Measurements from ENCODE around the gene NR6A1.

The NR6A1 gene

GRCh38 chr9:124599121-124599795 is 171.9 kb downstream of the NR6A1 start:
- H3K27me3 ChIP-seq (ENCODE audit: control insufficient read depth in 3 of 3, insufficient read depth in 3 of 3, low read depth in 1 of 3, low read length in 3 of 3): no peaks in the 10 kb centered on the region
- no peaks in the 10 kb centered on the region for H3K9me3 ChIP-seq (replicated peaks in 1 of 2; ENCODE audit: control insufficient read depth in 2 of 2, insufficient read depth in 1 of 2, low read depth in 1 of 2, low read length in 2 of 2)
- no peak overlapping the region for H3K4me2 ChIP-seq (ENCODE audit: insufficient read depth, low read length, poor library complexity, severe bottlenecking)
- no peak overlapping the region for H2BK120ac ChIP-seq (ENCODE audit: low read depth, low read length)
- no peak overlapping the region for H3K18ac ChIP-seq (ENCODE audit: low read length)
- no CpG with 5 or more reads among the region's 39 CpGs for WGBS, 2 donors (ENCODE audit: extremely low coverage in 2 of 2, insufficient read length in 2 of 2, insufficient replicate concordance in 1 of 2)
- DNase-seq (ENCODE audit: low spot score): no peak
- no peak overlapping the region for H3K23ac ChIP-seq (ENCODE audit: low read depth, low read length, poor library complexity)
- H3K27ac ChIP-seq (replicated peaks; ENCODE audit: low read length): no peak overlapping the region
- no peak overlapping the region for H2AK5ac ChIP-seq (ENCODE audit: low read depth, low read length)
- no peak overlapping the region for H3K4me3 ChIP-seq (ENCODE audit: low read length in 2 of 2)
- H2BK15ac ChIP-seq (ENCODE audit: low read length): no peak overlapping the region
- H2BK12ac ChIP-seq (ENCODE audit: low read length): no peak overlapping the region
- H3K4me1 ChIP-seq (ENCODE audit: control insufficient read depth in 2 of 2, insufficient read depth in 1 of 2, low read depth in 1 of 2, low read length in 2 of 2): peaks cover 5 to 10% of the 10 kb centered on the region in 2 donors
- no peaks in the 10 kb centered on the region for H3K79me1 ChIP-seq (ENCODE audit: low read depth, low read length)
- no peak overlapping the region for H3K4ac ChIP-seq (ENCODE audit: low read length)
- no peak overlapping the region for H3K14ac ChIP-seq (ENCODE audit: low read length)
- H4K8ac ChIP-seq (ENCODE audit: low read depth, low read length): no peak overlapping the region
- no peak overlapping the region for H2AFZ ChIP-seq (ENCODE audit: low read length)
- no peaks in the 10 kb centered on the region for H3K36me3 ChIP-seq (replicated peaks in 1 of 2; ENCODE audit: control insufficient read depth in 2 of 2, insufficient read depth in 2 of 2, low read length in 2 of 2)
- no peak overlapping the region for H4K91ac ChIP-seq (ENCODE audit: low read depth, low read length, poor library complexity)
- H3K9ac ChIP-seq (ENCODE audit: low read depth, low read length, poor library complexity): no peak overlapping the region
- no peak overlapping the region for H2BK5ac ChIP-seq (ENCODE audit: low read length)

- Histone ChIP-seq H2BK15ac (ENCODE audit: low read length) (no peak overlapping the region), H3K23ac (ENCODE audit: low read depth, low read length, poor library complexity) (no peak overlapping the region), H3K27me3 (ENCODE audit: control insufficient read depth in 3 of 3, insufficient read depth in 3 of 3, low read depth in 1 of 3, low read length in 3 of 3) (no peaks in the 10 kb centered on the region), H2AFZ (ENCODE audit: low read length) (no peak overlapping the region), H4K91ac (ENCODE audit: low read depth, low read length, poor library complexity) (no peak overlapping the region), H2BK120ac (ENCODE audit: low read depth, low read length) (no peak overlapping the region), H3K36me3 (replicated peaks in 1 of 2; ENCODE audit: control insufficient read depth in 2 of 2, insufficient read depth in 2 of 2, low read length in 2 of 2) (no peaks in the 10 kb centered on the region), H3K79me1 (ENCODE audit: low read depth, low read length) (no peaks in the 10 kb centered on the region), H3K18ac (ENCODE audit: low read length) (no peak overlapping the region), H3K4ac (ENCODE audit: low read length) (no peak overlapping the region), H2AK5ac (ENCODE audit: low read depth, low read length) (no peak overlapping the region), H3K14ac (ENCODE audit: low read length) (no peak overlapping the region), H3K4me3 (ENCODE audit: low read length in 2 of 2) (no peak overlapping the region), H4K8ac (ENCODE audit: low read depth, low read length) (no peak overlapping the region), H3K4me2 (ENCODE audit: insufficient read depth, low read length, poor library complexity, severe bottlenecking) (no peak overlapping the region), H2BK12ac (ENCODE audit: low read length) (no peak overlapping the region), H2BK5ac (ENCODE audit: low read length) (no peak overlapping the region), H3K9me3 (replicated peaks in 1 of 2; ENCODE audit: control insufficient read depth in 2 of 2, insufficient read depth in 1 of 2, low read depth in 1 of 2, low read length in 2 of 2) (no peaks in the 10 kb centered on the region), H3K27ac (replicated peaks; ENCODE audit: low read length) (no peak overlapping the region), H3K4me1 (ENCODE audit: control insufficient read depth in 2 of 2, insufficient read depth in 1 of 2, low read depth in 1 of 2, low read length in 2 of 2) (peaks cover 6 to 11% of the 10 kb centered on the region in 2 donors), H3K9ac (ENCODE audit: low read depth, low read length, poor library complexity) (no peak overlapping the region)
- no CpG with 5 or more reads among the region's 5 CpGs for WGBS, 2 donors (ENCODE audit: extremely low coverage in 2 of 2, insufficient read length in 2 of 2, insufficient replicate concordance in 1 of 2)
- no peak for DNase-seq (ENCODE audit: low spot score)
These were observed 173.1 kb downstream of the NR6A1 start for GRCh38 chr9:124598048-124598447.

GRCh38 chr9:124596172-124596839 is 174.8 kb downstream of the NR6A1 start:
- Histone ChIP-seq H4K91ac (ENCODE audit: low read depth, low read length, poor library complexity) (no peak overlapping the region), H2BK12ac (ENCODE audit: low read length) (no peak overlapping the region), H3K9ac (ENCODE audit: low read depth, low read length, poor library complexity) (no peak overlapping the region), H2BK5ac (ENCODE audit: low read length) (no peak overlapping the region), H3K27ac (replicated peaks; ENCODE audit: low read length) (no peak overlapping the region), H3K14ac (ENCODE audit: low read length) (no peak overlapping the region), H3K4me2 (ENCODE audit: insufficient read depth, low read length, poor library complexity, severe bottlenecking) (no peak overlapping the region), H3K4me3 (ENCODE audit: low read length in 2 of 2) (no peak overlapping the region), H3K23ac (ENCODE audit: low read depth, low read length, poor library complexity) (no peak overlapping the region), H3K4ac (ENCODE audit: low read length) (no peak overlapping the region), H2BK120ac (ENCODE audit: low read depth, low read length) (no peak overlapping the region), H3K79me1 (ENCODE audit: low read depth, low read length) (no peaks in the 10 kb centered on the region), H2BK15ac (ENCODE audit: low read length) (no peak overlapping the region), H3K9me3 (replicated peaks in 1 of 2; ENCODE audit: control insufficient read depth in 2 of 2, insufficient read depth in 1 of 2, low read depth in 1 of 2, low read length in 2 of 2) (no peaks in the 10 kb centered on the region), H3K18ac (ENCODE audit: low read length) (peak overlapping the region; percentile 2), H2AFZ (ENCODE audit: low read length) (peak overlapping the region; percentile 17), H3K36me3 (replicated peaks in 1 of 2; ENCODE audit: control insufficient read depth in 2 of 2, insufficient read depth in 2 of 2, low read length in 2 of 2) (no peaks in the 10 kb centered on the region), H3K27me3 (ENCODE audit: control insufficient read depth in 3 of 3, insufficient read depth in 3 of 3, low read depth in 1 of 3, low read length in 3 of 3) (no peaks in the 10 kb centered on the region), H2AK5ac (ENCODE audit: low read depth, low read length) (no peak overlapping the region), H3K4me1 (ENCODE audit: control insufficient read depth in 2 of 2, insufficient read depth in 1 of 2, low read depth in 1 of 2, low read length in 2 of 2) (peaks cover 16 to 28% of the 10 kb centered on the region in 2 donors), H4K8ac (ENCODE audit: low read depth, low read length) (no peak overlapping the region)
- WGBS, 2 donors (ENCODE audit: extremely low coverage in 2 of 2, insufficient read length in 2 of 2, insufficient replicate concordance in 1 of 2): no CpG with 5 or more reads among the region's 6 CpGs
- DNase-seq (ENCODE audit: low spot score): no peak

- Histone ChIP-seq H3K36me3 (replicated peaks in 1 of 2; ENCODE audit: control insufficient read depth in 2 of 2, insufficient read depth in 2 of 2, low read length in 2 of 2) (no peaks in the 10 kb centered on the region), H2BK5ac (ENCODE audit: low read length) (no peak overlapping the region), H4K8ac (ENCODE audit: low read depth, low read length) (no peak overlapping the region), H2BK120ac (ENCODE audit: low read depth, low read length) (no peak overlapping the region), H3K9me3 (replicated peaks in 1 of 2; ENCODE audit: control insufficient read depth in 2 of 2, insufficient read depth in 1 of 2, low read depth in 1 of 2, low read length in 2 of 2) (no peaks in the 10 kb centered on the region), H3K23ac (ENCODE audit: low read depth, low read length, poor library complexity) (no peak overlapping the region), H3K18ac (ENCODE audit: low read length) (no peak overlapping the region), H3K27me3 (ENCODE audit: control insufficient read depth in 3 of 3, insufficient read depth in 3 of 3, low read depth in 1 of 3, low read length in 3 of 3) (no peaks in the 10 kb centered on the region), H3K4me1 (ENCODE audit: control insufficient read depth in 2 of 2, insufficient read depth in 1 of 2, low read depth in 1 of 2, low read length in 2 of 2) (peaks cover 20 to 34% of the 10 kb centered on the region in 2 donors), H3K4ac (ENCODE audit: low read length) (no peak overlapping the region), H3K9ac (ENCODE audit: low read depth, low read length, poor library complexity) (no peak overlapping the region), H3K14ac (ENCODE audit: low read length) (no peak overlapping the region), H4K91ac (ENCODE audit: low read depth, low read length, poor library complexity) (no peak overlapping the region), H3K27ac (replicated peaks; ENCODE audit: low read length) (peak overlapping the region; percentile 4), H2AK5ac (ENCODE audit: low read depth, low read length) (no peak overlapping the region), H3K4me2 (ENCODE audit: insufficient read depth, low read length, poor library complexity, severe bottlenecking) (peak overlapping the region; percentile 22), H2BK12ac (ENCODE audit: low read length) (no peak overlapping the region), H2BK15ac (ENCODE audit: low read length) (no peak overlapping the region), H2AFZ (ENCODE audit: low read length) (peak overlapping the region; percentile 17), H3K4me3 (ENCODE audit: low read length in 2 of 2) (peak overlapping the region in 1 of 2 donors; percentile 55), H3K79me1 (ENCODE audit: low read depth, low read length) (no peaks in the 10 kb centered on the region)
- WGBS, 2 donors (ENCODE audit: extremely low coverage in 2 of 2, insufficient read length in 2 of 2, insufficient replicate concordance in 1 of 2): no CpG with 5 or more reads among the region's 7 CpGs
- no peak for DNase-seq (ENCODE audit: low spot score)
These were observed 175.4 kb downstream of the NR6A1 start for GRCh38 chr9:124595743-124596142.

Measured in neuronal stem cell (in vitro differentiated cells).